Measurements from ENCODE around the gene GPR4. TPM values are rescaled to one million over a fixed set of nuclear protein-coding genes. Genes with fewer than 3 reads are reported as not detected.

GPR4 gene
- total and polyA plus RNA-seq, 2 of the 8 experiments (the other 6 are each of a cell fraction or from before 2014, with no cell fraction given), result 0.19 to 0.39 TPM

- H2BK20ac ChIP-seq (ENCODE audit: low read length), result no peak overlapping the region
- H3K23ac ChIP-seq (ENCODE audit: insufficient read length), result no peak overlapping the region
- DNase-seq (ENCODE audit: low read depth in 1 of 2, low spot score in 2 of 2) (no peak), FAIRE-seq (no peak)
- ChIA-PET POLR2A (ENCODE audit: partially characterized antibody) (no interaction called here), CTCF (ENCODE audit: partially characterized antibody) (interaction anchor here (0.6 to 9.6 kb wide), 8 partner anchors 7 to 1471 kb away, joined by 3 to 135 read pairs (median 5); partner anchors contain the start of gene EML2)
- H2BK5ac ChIP-seq (ENCODE audit: low read depth, low read length), result no peak overlapping the region
- no peak overlapping the region for H2BK15ac ChIP-seq (ENCODE audit: low read length)
- no peak overlapping the region for H3K18ac ChIP-seq (ENCODE audit: extremely low read depth, low read length)
- H3K4ac ChIP-seq (replicated peaks; ENCODE audit: insufficient read length, low read depth, low read length), result no peak overlapping the region
- peaks cover 3% of the 10 kb centered on the region; the same call in 1 of the 2 replicates for H3K23me2 ChIP-seq (ENCODE audit: low read depth, low read length)
- no peaks in the 10 kb centered on the region for H3K27me3 ChIP-seq (replicated peaks in 1 of 4; ENCODE audit: control insufficient read depth in 3 of 4, extremely low read depth in 1 of 4, insufficient read depth in 3 of 4, low read length in 3 of 4)
- no peaks in the 10 kb centered on the region for H4K20me1 ChIP-seq (replicated peaks in 1 of 2; ENCODE audit: control insufficient read depth in 1 of 2, insufficient read depth in 2 of 2, low read length in 2 of 2)
- H2BK120ac ChIP-seq (replicated peaks; ENCODE audit: low read depth, low read length), result no peak overlapping the region
- no peak overlapping the region for H3K4me2 ChIP-seq (ENCODE audit: insufficient read depth in 1 of 2, low read depth in 2 of 2, low read length in 2 of 2)
- H3K27ac ChIP-seq (ENCODE audit: low read depth, low read length), result no peak overlapping the region
- 87% methylated on average over 6 of the region's 6 CpGs; no CpG with 5 or more reads in 1 of the 2 experiments for WGBS, 2 experiments (ENCODE audit: extremely low coverage in 1 of 2, insufficient coverage in 1 of 2, insufficient read length in 1 of 2, insufficient replicate concordance in 2 of 2, low coverage in 1 of 2, low lambda C conversion rate in 2 of 2, missing lambda C conversion rate in 1 of 2)
- no peak overlapping the region for H3K9ac ChIP-seq (replicated peaks in 1 of 4; ENCODE audit: extremely low read depth in 1 of 4, low read depth in 3 of 4, low read length in 3 of 4)
- H4K91ac ChIP-seq (replicated peaks; ENCODE audit: insufficient read length, low read length), result no peak overlapping the region
- no peak overlapping the region for H3K56ac ChIP-seq (replicated peaks; ENCODE audit: insufficient read length, low read depth, low read length)
- no peak overlapping the region for H2AFZ ChIP-seq (ENCODE audit: low read length)
- H2BK12ac ChIP-seq (ENCODE audit: low read depth, low read length), result no peak overlapping the region
- H3K79me1 ChIP-seq (ENCODE audit: low read depth, low read length), result no peaks in the 10 kb centered on the region
- peaks cover 2 to 10% (median 3%) of the 10 kb centered on the region in 4 experiments; a peak in 7 of 8 replicates for H3K36me3 ChIP-seq (ENCODE audit: control insufficient read depth in 2 of 4, insufficient read depth in 4 of 4, low read length in 3 of 4)
- 0 out of 4 replicates have a peak, but pooled peaks cover 0 to 3% of the 10 kb centered on the region in 2 experiments for H3K9me3 ChIP-seq (ENCODE audit: insufficient read depth in 2 of 2, low read depth in 1 of 2, low read length in 1 of 2)
- H3K79me2 ChIP-seq (ENCODE audit: control insufficient read depth in 1 of 2, insufficient read depth in 2 of 2, low read length in 2 of 2), result no peaks in the 10 kb centered on the region
- peaks cover 0 to 5% (median 1%) of the 10 kb centered on the region in 4 experiments; a peak in 5 of 7 replicates for H3K4me1 ChIP-seq (replicated peaks in 1 of 4; ENCODE audit: control insufficient read depth in 3 of 4, insufficient read depth in 4 of 4, low read length in 3 of 4)
- no peak overlapping the region for H3K4me3 ChIP-seq (ENCODE audit: extremely low read depth in 1 of 4, insufficient read depth in 2 of 4, low read depth in 3 of 4, low read length in 4 of 4)
- no peak overlapping the region for H2AK5ac ChIP-seq (ENCODE audit: low read depth, low read length)
- no peak overlapping the region for H4K5ac ChIP-seq (ENCODE audit: insufficient read length, low read depth, low read length)
- no peak overlapping the region for H4K8ac ChIP-seq (ENCODE audit: extremely low read depth, insufficient read depth, low read length)
- no peak overlapping the region for H3K14ac ChIP-seq (ENCODE audit: insufficient read length)
- TF ChIP-seq USF2 (IDR thresholded peaks at IDR 0.05; ENCODE audit: low read length) (no peak), TAF7 (optimal IDR thresholded peaks at IDR 0.05; ENCODE audit: borderline replicate concordance, low read depth, low read length) (no peak), CTBP2 (IDR thresholded peaks at IDR 0.05; ENCODE audit: borderline replicate concordance, insufficient read depth, insufficient read length, low read length) (no peak), YY1 (IDR thresholded peaks at IDR 0.05; ENCODE audit: low read depth, low read length) (no peak), RXRA (IDR thresholded peaks at IDR 0.05; ENCODE audit: insufficient read depth, low read depth, low read length) (no peak), ASH2L (IDR thresholded peaks at IDR 0.05; ENCODE audit: low read length) (no peak), FOSL1 (IDR thresholded peaks at IDR 0.05; ENCODE audit: insufficient read depth, low read depth, low read length) (no peak), TEAD4 (IDR thresholded peaks at IDR 0.05; ENCODE audit: low read depth, low read length) (no peak), ATF3 (IDR thresholded peaks at IDR 0.05; ENCODE audit: insufficient read depth, low read depth, low read length) (no peak), KDM4A (IDR thresholded peaks at IDR 0.05; ENCODE audit: low read depth, low read length, severe bottlenecking) (no peak), NANOG (IDR thresholded peaks at IDR 0.05; ENCODE audit: insufficient read depth, low read depth, low read length, poor library complexity, severe bottlenecking) (no peak)
Measured at GRCh38 chr19:45608948-45609347, 6.9 kb upstream of the GPR4 start.
